C4-2B (cell line): Measurements from ENCODE around the gene SIGLEC14.

Experiments used
- ZFX ChIP-seq: fragments of 450-650 bp; IDR thresholded peaks from 2 replicates; pipeline ENCODE4 v1.6.1; 2017
- TF ChIP-seq, protein P1 (sequence below): fragments of 450-650 bp; conservative IDR thresholded peaks from 2 replicates; pipeline ENCODE4 v1.5.1; 2017; ENCODE audit warnings: mild to moderate bottlenecking

DNA sequence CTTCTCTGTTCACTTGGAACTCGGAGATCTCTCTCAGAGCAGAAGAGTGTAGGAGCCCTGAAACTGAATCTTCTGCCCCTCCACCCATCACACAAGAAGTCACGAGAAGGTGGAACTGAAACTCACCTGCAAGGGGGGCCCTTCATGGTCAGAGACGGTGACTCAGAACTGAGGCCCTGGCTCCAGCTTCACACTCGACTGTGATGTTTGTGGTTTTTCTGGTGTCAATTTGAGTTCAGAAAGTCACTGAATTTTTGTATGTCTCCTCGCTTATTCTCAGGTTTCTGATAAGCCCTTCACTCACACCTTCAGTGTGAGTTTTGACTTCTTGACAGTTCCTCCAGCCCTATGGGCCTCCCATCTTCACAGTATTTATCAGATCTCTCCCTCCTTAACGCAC lies 39.5 kb downstream of the SIGLEC14 start:
- TF ChIP-seq, protein P1, sequence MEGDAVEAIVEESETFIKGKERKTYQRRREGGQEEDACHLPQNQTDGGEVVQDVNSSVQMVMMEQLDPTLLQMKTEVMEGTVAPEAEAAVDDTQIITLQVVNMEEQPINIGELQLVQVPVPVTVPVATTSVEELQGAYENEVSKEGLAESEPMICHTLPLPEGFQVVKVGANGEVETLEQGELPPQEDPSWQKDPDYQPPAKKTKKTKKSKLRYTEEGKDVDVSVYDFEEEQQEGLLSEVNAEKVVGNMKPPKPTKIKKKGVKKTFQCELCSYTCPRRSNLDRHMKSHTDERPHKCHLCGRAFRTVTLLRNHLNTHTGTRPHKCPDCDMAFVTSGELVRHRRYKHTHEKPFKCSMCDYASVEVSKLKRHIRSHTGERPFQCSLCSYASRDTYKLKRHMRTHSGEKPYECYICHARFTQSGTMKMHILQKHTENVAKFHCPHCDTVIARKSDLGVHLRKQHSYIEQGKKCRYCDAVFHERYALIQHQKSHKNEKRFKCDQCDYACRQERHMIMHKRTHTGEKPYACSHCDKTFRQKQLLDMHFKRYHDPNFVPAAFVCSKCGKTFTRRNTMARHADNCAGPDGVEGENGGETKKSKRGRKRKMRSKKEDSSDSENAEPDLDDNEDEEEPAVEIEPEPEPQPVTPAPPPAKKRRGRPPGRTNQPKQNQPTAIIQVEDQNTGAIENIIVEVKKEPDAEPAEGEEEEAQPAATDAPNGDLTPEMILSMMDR: no peak
- no peak for TF ChIP-seq ZFX
